Coronary artery (tissue), 2 donors: ENCODE measurements around the gene LTC4S.

Experiments used
- DNase-seq: peaks from one replicate; pipeline ENCODE4 v3.0.0-alpha.2; 2017; ENCODE audit warnings: low spot score
- H3K27ac ChIP-seq, 2 donors: fragments of 200-600 bp; sonication (generic); one replicate each; pipeline ENCODE4 v1.5.1; 2016 to 2019
- H3K4me3 ChIP-seq: fragments of 200-600 bp; sonication (generic); 2 replicates; pipeline ENCODE4 v1.5.1; 2016; ENCODE audit warnings: mild to moderate bottlenecking, moderate library complexity
- CTCF ChIP-seq: fragments of 200-600 bp; sonication (generic); IDR thresholded peaks from one replicate; pipeline ENCODE4 v1.5.1; 2019; ENCODE audit warnings: antibody characterized with exemption

LTC4S gene

GRCh38 chr5:179840766-179841165 is 47.0 kb downstream of the LTC4S start:
- TF ChIP-seq CTCF, result no peak
- Histone ChIP-seq H3K4me3 (no peak overlapping the region), H3K27ac (no peak overlapping the region)
- no peak for DNase-seq

- TF ChIP-seq CTCF, result no peak
- DNase-seq, result no peak
- Histone ChIP-seq H3K4me3 (no peak overlapping the region), H3K27ac (no peak overlapping the region)
Observed at GRCh38 chr5:179841621-179842020, 47.8 kb downstream of the LTC4S start.
